Sigmoid colon (tissue), 3 donors: Measurements from ENCODE around the gene CASP10.

Source experiments
- CTCF ChIP-seq, 4 experiments: fragments of 450-650 bp in 3 of 4; fragments of 200-600 bp in 1 of 4; IDR thresholded peaks; one replicate each; pipeline ENCODE4 v1.5.1; 2016 to 2019; ENCODE audit warnings: antibody characterized with exemption in 4 of 4, mild to moderate bottlenecking in 3 of 4, moderate library complexity in 2 of 4
- POLR2A ChIP-seq, 2 donors: fragments of 450-650 bp; IDR thresholded peaks; one replicate each; pipeline ENCODE4 v1.6.1; 2016; ENCODE audit warnings: antibody characterized with exemption in 2 of 2, mild to moderate bottlenecking in 2 of 2, moderate library complexity in 2 of 2

- no peak for TF ChIP-seq CTCF (IDR thresholded peaks at IDR 0.05)
- TF ChIP-seq POLR2A (IDR thresholded peaks at IDR 0.05), result no peak
These were observed 51.8 kb downstream of the CASP10 start for GRCh38 chr2:201234663-201235135.
